Stimulated activated naive B cell treated with anti-CD40 and anti-IgM and Interleukin-4, amounts not matched to agents 10 μg/mL and 1 μg/mL and 100 μg/mL, for 72 hours (primary cell): Measurements from ENCODE around the gene PGAM5.

Experiments
- ATAC-seq, 2 donors: fragments of 150-1000 bp; cut with Tn5 transposase; replicated peaks; 2 replicates each; pipeline ENCODE4 v1.10.0; 2021; ENCODE audit warnings: moderate library complexity in 1 of 2
- DNase-seq: peaks from one replicate; pipeline ENCODE4 v3.0.0; 2021
- H3K27ac Mint-ChIP-seq: one replicate; pipeline ENCODE4 v1.8.0; 2022; ENCODE audit warnings: mild to moderate bottlenecking, mixed read lengths
- H3K27me3 Mint-ChIP-seq, 2 donors: one replicate each; pipeline ENCODE4 v1.8.0; 2022; ENCODE audit warnings: mixed read lengths in 2 of 2
- H3K36me3 Mint-ChIP-seq, 2 donors: one replicate each; pipeline ENCODE4 v1.8.0; 2022; ENCODE audit warnings: mixed read lengths in 2 of 2, mild to moderate bottlenecking in 1 of 2
- H3K4me1 Mint-ChIP-seq, 2 donors: one replicate each; pipeline ENCODE4 v1.8.0; 2022; ENCODE audit warnings: mixed read lengths in 2 of 2, mild to moderate bottlenecking in 1 of 2
- H3K4me3 Mint-ChIP-seq, 2 donors: one replicate each; pipeline ENCODE4 v1.8.0; 2022; ENCODE audit warnings: mild to moderate bottlenecking in 2 of 2, mixed read lengths in 2 of 2, moderate library complexity in 1 of 2
- H3K9me3 Mint-ChIP-seq, 2 donors: one replicate each; pipeline ENCODE4 v1.8.0; 2022; ENCODE audit warnings: mixed read lengths in 2 of 2, mild to moderate bottlenecking in 1 of 2

PGAM5 gene

GRCh38 chr12:132720606-132721345, 10.1 kb downstream of the PGAM5 start:
- Mint-ChIP-seq H3K27me3 (no peaks in the 10 kb centered on the region), H3K27ac (peak overlapping the region; percentile 84), H3K4me1 (peaks cover 0 to 5% of the 10 kb centered on the region in 2 donors), H3K36me3 (peaks cover 47 to 60% of the 10 kb centered on the region in 2 donors), H3K9me3 (no peaks in the 10 kb centered on the region), H3K4me3 (no peak overlapping the region)
- ATAC-seq, result no peak
- no peak for DNase-seq

- DNase-seq (no peak), ATAC-seq (no peak)
- peaks cover 46 to 70% of the 10 kb centered on the region in 2 donors for H3K36me3 Mint-ChIP-seq
- peak overlapping the region in 1 of 2 donors; percentile 8 for H3K4me3 Mint-ChIP-seq
- H3K4me1 Mint-ChIP-seq, result peaks cover 0 to 5% of the 10 kb centered on the region in 2 donors
- H3K9me3 Mint-ChIP-seq, result no peaks in the 10 kb centered on the region
- H3K27me3 Mint-ChIP-seq, result no peaks in the 10 kb centered on the region
- H3K27ac Mint-ChIP-seq, result peak overlapping the region; percentile 42
These were observed 12.5 kb downstream of the PGAM5 start for GRCh38 chr12:132723015-132723763.

GRCh38 chr12:132723764-132724140, 13.1 kb downstream of the PGAM5 start:
- no peak for DNase-seq
- peaks cover 1 to 6% of the 10 kb centered on the region in 2 donors for H3K4me1 Mint-ChIP-seq
- H3K4me3 Mint-ChIP-seq, result peak overlapping the region in 1 of 2 donors; percentile 8
- no peaks in the 10 kb centered on the region for H3K9me3 Mint-ChIP-seq
- H3K36me3 Mint-ChIP-seq, result peaks cover 45 to 69% of the 10 kb centered on the region in 2 donors
- ATAC-seq, result no peak
- peak overlapping the region; percentile 42 for H3K27ac Mint-ChIP-seq
- H3K27me3 Mint-ChIP-seq, result no peaks in the 10 kb centered on the region

- ATAC-seq, result no peak
- H3K4me1 Mint-ChIP-seq, result peaks cover 6% of the 10 kb centered on the region in 2 donors
- H3K9me3 Mint-ChIP-seq, result no peaks in the 10 kb centered on the region
- no peaks in the 10 kb centered on the region for H3K27me3 Mint-ChIP-seq
- H3K27ac Mint-ChIP-seq, result peak overlapping the region; percentile 77
- peaks cover 46 to 67% of the 10 kb centered on the region in 2 donors for H3K36me3 Mint-ChIP-seq
- H3K4me3 Mint-ChIP-seq, result no peak overlapping the region
- DNase-seq, result no peak
These were observed 14.0 kb downstream of the PGAM5 start for GRCh38 chr12:132724506-132725241.

- H3K9me3 Mint-ChIP-seq, result no peaks in the 10 kb centered on the region
- ATAC-seq, result no peak
- no peak for DNase-seq
- H3K4me3 Mint-ChIP-seq, result no peak overlapping the region
- no peaks in the 10 kb centered on the region for H3K27me3 Mint-ChIP-seq
- H3K27ac Mint-ChIP-seq, result no peak overlapping the region
- H3K4me1 Mint-ChIP-seq, result peaks cover 13 to 14% of the 10 kb centered on the region in 2 donors
- peaks cover 44 to 62% of the 10 kb centered on the region in 2 donors for H3K36me3 Mint-ChIP-seq
These were observed 15.7 kb downstream of the PGAM5 start for GRCh38 chr12:132726386-132726785.

- H3K4me1 Mint-ChIP-seq, result peaks cover 13 to 14% of the 10 kb centered on the region in 2 donors
- no peaks in the 10 kb centered on the region for H3K27me3 Mint-ChIP-seq
- H3K36me3 Mint-ChIP-seq, result peaks cover 50 to 67% of the 10 kb centered on the region in 2 donors
- DNase-seq, result no peak
- no peak overlapping the region for H3K4me3 Mint-ChIP-seq
- ATAC-seq, result no peak
- no peak overlapping the region for H3K27ac Mint-ChIP-seq
- H3K9me3 Mint-ChIP-seq, result no peaks in the 10 kb centered on the region
These were observed 16.6 kb downstream of the PGAM5 start for GRCh38 chr12:132727091-132727794.

- peak overlapping the region; percentile 89 for H3K27ac Mint-ChIP-seq
These were observed 17.9 kb downstream of the PGAM5 start for GRCh38 chr12:132728502-132728901.

GRCh38 chr12:132729541-132730320, 19.1 kb downstream of the PGAM5 start:
- Mint-ChIP-seq H3K27ac (peak overlapping the region; percentile 57), H3K4me1 (peaks cover 10 to 14% of the 10 kb centered on the region in 2 donors), H3K36me3 (peaks cover 62 to 77% of the 10 kb centered on the region in 2 donors), H3K27me3 (no peaks in the 10 kb centered on the region), H3K9me3 (no peaks in the 10 kb centered on the region), H3K4me3 (no peak overlapping the region)
- ATAC-seq (no peak), DNase-seq (no peak)

More at GRCh38 chr12:132728502-132728901, 17.9 kb downstream of the PGAM5 start:
- Mint-ChIP-seq H3K4me3 (no peak overlapping the region), H3K9me3 (no peaks in the 10 kb centered on the region), H3K27me3 (no peaks in the 10 kb centered on the region), H3K36me3 (peaks cover 57 to 74% of the 10 kb centered on the region in 2 donors), H3K4me1 (peaks cover 10 to 14% of the 10 kb centered on the region in 2 donors)
- no peak for DNase-seq
- no peak for ATAC-seq

- no peak for DNase-seq
- Mint-ChIP-seq H3K27me3 (no peaks in the 10 kb centered on the region), H3K4me3 (peak overlapping the region in 1 of 2 donors; percentile 2), H3K36me3 (peaks cover 63 to 76% of the 10 kb centered on the region in 2 donors), H3K4me1 (peaks cover 10 to 14% of the 10 kb centered on the region in 2 donors), H3K27ac (peak overlapping the region; percentile 57), H3K9me3 (no peaks in the 10 kb centered on the region)
- ATAC-seq, result no peak
These were observed 19.7 kb downstream of the PGAM5 start for GRCh38 chr12:132730353-132730752.

GRCh38 chr12:132731574-132731973, 20.9 kb downstream of the PGAM5 start:
- Mint-ChIP-seq H3K9me3 (no peaks in the 10 kb centered on the region), H3K27me3 (no peaks in the 10 kb centered on the region), H3K4me1 (peaks cover 10 to 14% of the 10 kb centered on the region in 2 donors), H3K27ac (no peak overlapping the region), H3K36me3 (peaks cover 66 to 73% of the 10 kb centered on the region in 2 donors), H3K4me3 (no peak overlapping the region)
- DNase-seq (no peak), ATAC-seq (no peak)

- ATAC-seq (no peak), DNase-seq (no peak)
- no peaks in the 10 kb centered on the region for H3K9me3 Mint-ChIP-seq
These were observed 23.6 kb downstream of the PGAM5 start for GRCh38 chr12:132734206-132734605.

GRCh38 chr12:132735496-132735895, 24.9 kb downstream of the PGAM5 start:
- Mint-ChIP-seq H3K27me3 (no peaks in the 10 kb centered on the region), H3K27ac (peak overlapping the region; percentile 80), H3K4me1 (peaks cover 0 to under 1% of the 10 kb centered on the region in 2 donors), H3K9me3 (no peaks in the 10 kb centered on the region), H3K4me3 (no peak overlapping the region), H3K36me3 (peaks cover 61 to 68% of the 10 kb centered on the region in 2 donors)
- DNase-seq (no peak), ATAC-seq (no peak)

More at GRCh38 chr12:132734206-132734605, 23.6 kb downstream of the PGAM5 start:
- peaks cover 68% of the 10 kb centered on the region in 2 donors for H3K36me3 Mint-ChIP-seq
- H3K4me1 Mint-ChIP-seq, result peaks cover 7 to 9% of the 10 kb centered on the region in 2 donors
- H3K4me3 Mint-ChIP-seq, result no peak overlapping the region
- no peaks in the 10 kb centered on the region for H3K27me3 Mint-ChIP-seq
- H3K27ac Mint-ChIP-seq, result no peak overlapping the region

- Mint-ChIP-seq H3K36me3 (peaks cover 62 to 74% of the 10 kb centered on the region in 2 donors), H3K4me1 (no peaks in the 10 kb centered on the region), H3K9me3 (no peaks in the 10 kb centered on the region)
These were observed 25.7 kb downstream of the PGAM5 start for GRCh38 chr12:132736378-132736777.

More at GRCh38 chr12:132736378-132736777, 25.7 kb downstream of the PGAM5 start:
- Mint-ChIP-seq H3K27me3 (no peaks in the 10 kb centered on the region), H3K27ac (peak overlapping the region; percentile 31), H3K4me3 (no peak overlapping the region)
- DNase-seq (no peak), ATAC-seq (no peak)
